Bone marrow (tissue), 2 donors: Measurements from ENCODE around the gene CEP95.
"Not testable (repeated sequence)": the region's sequence is repeated elsewhere in the genome, so short reads cannot be mapped to it uniquely, and the experiment has no call there.

Source experiments
- DNase-seq, 2 donors: peaks; one replicate each; lab custom pipeline; 2025; lab: John Stamatoyannopoulos, UW

The CEP95 gene

GRCh38 chr17:64495300-64495699, 11.5 kb upstream of the CEP95 start:
- DNase-seq: not testable (repeated sequence)

DNA sequence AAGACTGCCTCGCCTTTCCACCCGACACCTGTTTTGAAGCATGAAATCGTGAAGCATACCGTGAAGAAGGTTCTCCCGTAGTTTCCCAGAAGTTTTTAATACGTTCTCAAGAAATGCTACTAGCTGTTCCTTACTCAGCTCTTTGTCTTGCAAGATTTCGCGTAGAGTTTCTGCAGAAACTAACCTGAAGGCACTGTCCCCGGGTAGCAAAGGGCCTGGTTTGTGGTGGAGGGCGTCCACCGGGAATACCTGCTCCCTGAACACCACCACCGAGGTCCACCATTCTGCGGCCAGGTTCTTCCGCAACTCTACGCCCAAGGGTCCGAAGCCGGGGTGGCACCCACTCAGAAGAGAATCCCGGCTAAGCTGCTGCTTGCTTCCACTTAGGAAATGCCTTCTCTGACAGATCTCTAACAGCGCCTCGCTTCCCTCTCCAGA, 10.4 kb upstream of the CEP95 start:
- DNase-seq: no peak

- DNase-seq: peak; percentile 82
Observed at GRCh38 chr17:64496786-64497564, 9.8 kb upstream of the CEP95 start, which contains the start of gene POLG2. TSS of gene POLG2 (minus strand) at chr17:64497054. CDS start at chr17:64496968, 86 bp downstream.

- no peak for DNase-seq
Observed at GRCh38 chr17:64497565-64498035, 9.2 kb upstream of the CEP95 start.

GRCh38 chr17:64498308-64499203, 8.2 kb upstream of the CEP95 start:
- no peak for DNase-seq

DNA sequence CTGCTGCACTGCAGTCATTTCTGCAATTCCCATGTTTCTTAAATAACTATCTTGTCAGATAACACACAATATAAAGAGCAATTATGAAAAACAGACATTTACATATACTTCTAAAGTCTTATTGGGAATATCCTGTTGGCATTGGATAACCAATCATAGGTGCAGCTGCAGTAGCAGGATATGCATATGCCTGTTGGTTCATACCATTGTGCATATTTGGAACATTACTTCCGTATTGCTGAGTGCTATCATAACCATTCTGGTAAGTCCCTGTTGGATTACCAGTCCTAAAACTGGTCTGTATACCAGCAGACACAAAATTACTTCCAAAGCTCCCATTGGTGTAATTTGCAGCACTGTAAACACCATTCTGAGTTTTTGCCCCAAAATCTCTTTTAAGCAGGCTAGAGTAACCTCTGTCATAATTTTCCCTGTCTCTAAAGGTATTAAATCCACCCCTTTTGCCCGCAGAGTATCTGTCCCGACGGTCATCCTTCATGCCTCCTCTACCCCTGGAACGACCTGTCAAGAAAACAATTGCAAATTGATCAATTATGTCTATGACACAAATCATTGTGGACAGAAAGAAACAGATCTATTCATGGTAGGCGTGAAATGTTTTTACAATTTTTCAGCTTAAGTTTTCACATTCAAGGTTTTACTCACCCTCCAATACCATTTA, 6.8 kb upstream of the CEP95 start:
- DNase-seq: no peak

GRCh38 chr17:64500487-64500859, 6.3 kb upstream of the CEP95 start:
- DNase-seq: no peak

GRCh38 chr17:64500862-64501765, 5.7 kb upstream of the CEP95 start:
- DNase-seq: no peak

DNA sequence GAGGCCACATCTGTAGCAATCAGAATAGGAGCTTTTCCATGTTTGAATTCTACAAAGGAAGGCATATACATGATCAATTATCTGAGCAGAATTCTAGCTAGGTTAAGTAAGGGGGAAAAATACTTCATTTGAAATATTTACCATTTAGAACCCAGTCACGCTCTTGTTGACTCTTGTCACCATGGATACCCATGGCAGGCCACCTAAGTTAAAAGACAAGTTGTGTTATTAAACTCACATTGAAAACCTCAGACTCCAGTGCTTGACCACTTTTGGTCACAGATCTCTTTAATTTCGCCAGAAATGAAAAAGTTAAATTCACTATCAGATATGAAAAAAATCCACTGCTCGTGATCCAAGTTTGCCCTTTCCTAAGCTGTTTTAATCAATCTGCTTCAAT, 4.8 kb upstream of the CEP95 start:
- DNase-seq: no peak

DNA sequence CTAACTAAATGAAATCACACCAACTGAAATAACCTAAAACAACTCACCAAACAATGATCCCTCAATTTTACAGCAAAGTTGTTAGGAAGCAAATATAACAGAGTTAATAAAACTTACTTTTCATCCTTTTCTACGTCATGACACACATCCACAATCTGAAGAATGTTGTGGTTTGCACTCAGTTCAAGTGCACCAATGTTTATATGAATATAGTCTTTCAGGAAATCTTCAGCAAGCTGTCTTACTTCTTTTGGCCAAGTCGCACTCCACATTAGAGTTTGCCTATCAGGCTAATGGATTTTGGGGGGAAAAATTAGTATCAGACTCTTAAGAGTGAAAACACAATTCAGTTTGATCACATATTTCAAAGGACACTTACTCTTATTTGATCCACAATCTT, 4.0 kb upstream of the CEP95 start:
- DNase-seq: no peak

DNA sequence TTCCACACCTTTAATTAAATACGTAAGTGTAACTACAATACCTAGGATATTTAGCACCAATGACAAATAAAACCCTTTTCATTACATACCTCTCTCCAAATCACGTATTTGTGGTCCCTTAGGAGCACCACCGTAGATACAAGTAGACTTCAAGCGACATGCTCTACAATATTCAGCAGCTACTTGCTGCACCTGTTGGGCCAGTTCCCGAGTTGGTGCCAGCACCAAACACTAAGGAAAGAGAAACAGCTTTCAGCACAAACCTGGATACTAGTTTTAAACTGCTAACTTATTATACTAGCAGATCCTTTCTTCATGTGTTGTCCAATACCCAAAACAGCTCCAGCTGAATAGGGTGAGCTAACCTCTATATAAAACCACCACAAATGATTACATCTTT, 3.4 kb upstream of the CEP95 start:
- DNase-seq: no peak

- no peak for DNase-seq
Observed at GRCh38 chr17:64503821-64504768, 2.7 kb upstream of the CEP95 start.

DNA sequence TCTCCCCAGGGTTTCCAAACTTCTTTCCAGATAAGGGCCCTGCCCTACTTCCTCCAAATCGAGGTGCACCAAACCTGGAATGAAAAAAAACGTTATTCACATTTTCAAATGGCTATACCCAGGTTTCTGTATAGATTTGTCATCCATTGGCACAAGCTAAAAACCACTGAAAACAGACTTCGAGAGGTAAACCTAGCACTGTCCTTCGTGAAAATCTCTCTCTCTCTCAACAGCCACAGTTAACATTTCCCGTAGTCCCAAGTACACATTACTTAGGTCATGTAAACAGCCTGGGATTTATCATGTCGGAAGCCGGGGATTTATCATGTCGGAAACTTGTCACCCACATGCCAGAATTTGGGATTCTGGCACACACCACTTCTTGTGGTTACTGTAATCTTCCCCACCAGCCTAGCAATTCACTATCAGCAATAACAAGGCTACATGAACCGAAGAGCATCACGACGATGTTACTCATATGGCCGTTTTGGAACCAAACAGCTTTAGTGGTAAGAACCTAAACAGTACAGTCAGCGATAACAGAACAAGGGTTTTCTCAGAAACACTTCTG, 1.9 kb upstream of the CEP95 start:
- no peak for DNase-seq

DNA sequence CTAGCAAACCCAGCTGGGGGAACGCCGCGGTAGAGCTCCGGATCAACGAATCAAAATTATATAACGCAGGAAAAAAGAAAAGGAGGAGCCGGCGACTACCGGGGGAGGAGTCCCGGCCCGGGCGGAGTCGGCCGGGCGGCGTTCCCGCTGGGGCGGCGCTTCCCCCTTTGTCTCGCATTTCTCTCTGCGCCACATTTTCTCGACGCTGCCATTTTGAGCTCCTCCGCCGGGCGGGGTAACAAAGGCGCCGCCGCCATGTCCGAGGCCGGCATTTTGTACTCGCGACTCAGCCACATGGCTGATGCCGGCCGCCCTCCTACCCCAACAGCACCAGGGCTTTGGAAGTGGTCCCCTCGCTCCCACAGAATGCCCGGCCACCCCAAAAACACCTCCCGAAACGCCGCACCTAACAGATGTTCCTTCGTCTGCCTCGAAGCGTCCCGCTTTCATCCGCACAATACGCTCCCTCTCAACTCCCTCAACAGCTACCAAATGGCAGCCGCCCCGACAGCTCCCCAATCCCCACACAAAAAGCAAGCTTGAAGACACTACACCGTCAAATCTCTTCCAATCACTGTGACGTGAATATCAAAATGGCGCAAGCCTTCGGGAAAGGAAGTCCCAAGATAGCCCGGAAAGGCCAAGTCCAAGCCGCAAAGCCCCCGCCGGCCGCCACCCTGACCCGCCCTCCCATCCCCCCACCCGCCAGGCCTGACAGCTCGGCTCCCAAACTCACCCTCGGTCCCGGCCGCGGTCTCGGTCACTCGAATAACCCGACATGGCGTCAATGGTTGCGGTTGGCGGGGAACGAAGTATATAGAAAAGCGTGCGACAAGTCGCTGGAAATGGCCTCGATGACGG, 1.2 kb upstream of the CEP95 start:
- DNase-seq: peak; percentile 71 to 82

GRCh38 chr17:64506201-64506575, 589 bp upstream of the CEP95 start, which contains the start of gene DDX5:
TSS of gene DDX5 (minus strand) at chr17:64506289. CDS start at chr17:64506119, 170 bp downstream.
- peak; percentile 98 to 100 for DNase-seq

DNA sequence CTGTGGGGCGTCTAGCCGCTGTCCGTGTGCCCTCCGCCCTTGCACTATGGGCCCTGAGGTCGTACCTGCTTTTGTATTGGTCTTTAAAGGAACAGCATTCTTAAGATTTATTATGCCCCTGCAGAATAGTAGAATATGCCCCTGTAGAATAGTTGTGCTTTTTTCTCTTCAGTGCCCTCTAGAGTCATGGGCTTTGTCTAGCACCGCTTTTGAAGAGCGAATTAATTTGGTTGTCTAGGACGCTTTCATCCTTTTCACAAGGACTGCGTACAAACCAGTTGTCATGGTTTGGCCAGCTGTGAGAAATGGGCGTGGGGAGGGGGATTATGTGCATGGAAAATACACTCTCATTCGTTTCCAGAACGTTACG, 621 bp downstream of the CEP95 start:
- peak in 1 of 2 donors; percentile 77 for DNase-seq

GRCh38 chr17:64508683-64509082, 1.9 kb downstream of the CEP95 start:
- DNase-seq: no peak

GRCh38 chr17:64509179-64509578, 2.4 kb downstream of the CEP95 start:
- no peak for DNase-seq

DNA sequence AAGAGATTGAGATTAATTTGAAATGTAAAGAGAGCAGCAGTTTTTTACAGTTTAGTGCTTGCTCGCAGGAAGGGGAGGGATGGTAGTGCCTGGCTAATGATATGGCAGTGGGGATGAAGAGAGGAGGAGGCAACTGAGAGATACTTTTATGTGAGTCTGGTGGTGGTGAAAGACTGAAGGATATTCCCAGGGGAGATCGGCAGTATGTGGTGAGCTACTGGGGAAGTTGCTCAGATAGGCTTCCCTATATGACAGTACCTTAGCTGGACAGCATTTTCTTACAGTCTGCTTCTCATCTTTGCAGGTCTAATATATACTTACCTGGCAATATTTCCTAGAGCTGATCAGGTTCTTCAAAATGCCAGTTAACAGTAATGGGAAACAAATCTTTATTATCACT, 8.6 kb downstream of the CEP95 start:
- DNase-seq: no peak
